T-helper 17 cell (primary cell): ENCODE measurements around the gene SRP9. TPM values are rescaled to one million over a fixed set of nuclear protein-coding genes. Genes with fewer than 3 reads are reported as not detected.

Source experiments
- ATAC-seq: fragments of 150-1000 bp; cut with Tn5 transposase; 2 replicates; pipeline ENCODE4 v1.10.0; 2021; ENCODE audit warnings: mild to moderate bottlenecking, moderate library complexity
- DNase-seq, 3 donors: peaks; one replicate each; pipeline versions ENCODE4 v3.0.0 to v3.0.0-alpha.2; 2020 to 2021
- H3K9me3 ChIP-seq: one replicate; pipeline ENCODE4 v1.7.0; 2013; ENCODE audit warnings: low read length, mild to moderate bottlenecking; ENCODE audit not compliant: control insufficient read depth, poor library complexity, severe bottlenecking
- H3K27ac Mint-ChIP-seq: one replicate; pipeline ENCODE4 v1.8.0; 2022; ENCODE audit warnings: mild to moderate bottlenecking, moderate library complexity, mixed read lengths
- H3K27me3 Mint-ChIP-seq: one replicate; pipeline ENCODE4 v1.8.0; 2022; ENCODE audit warnings: mixed read lengths
- H3K36me3 Mint-ChIP-seq: one replicate; pipeline ENCODE4 v1.8.0; 2022; ENCODE audit warnings: low read depth, mixed read lengths
- H3K4me1 Mint-ChIP-seq: one replicate; pipeline ENCODE4 v1.8.0; 2022; ENCODE audit warnings: mild to moderate bottlenecking, mixed read lengths
- H3K4me3 Mint-ChIP-seq: one replicate; pipeline ENCODE4 v1.8.0; 2022; ENCODE audit warnings: mild to moderate bottlenecking, moderate library complexity, mixed read lengths
- total RNA-seq, 4 donors: library from RNA in 2 of 4; stranded (reverse) in 2 of 4; gene quantifications; one replicate each; pipeline ENCODE4 v1.2.3 and lab custom pipeline; 2022 to 2026

The SRP9 gene
- total RNA-seq, 2 donors from 2014 or later = 85.5 to 87.6 TPM

GRCh38 chr1:225762444-225762843 lies 15.2 kb upstream of the SRP9 start:
- Mint-ChIP-seq H3K4me1 (peaks cover 2% of the 10 kb centered on the region), H3K27me3 (peaks cover 44% of the 10 kb centered on the region), H3K4me3 (no peak overlapping the region), H3K36me3 (no peaks in the 10 kb centered on the region), H3K27ac (no peak overlapping the region)
- ATAC-seq (no peak), DNase-seq (no peak)
- no peaks in the 10 kb centered on the region for H3K9me3 ChIP-seq

GRCh38 chr1:225763716-225764548 lies 13.7 kb upstream of the SRP9 start:
- no peak for ATAC-seq
- Mint-ChIP-seq H3K36me3 (no peaks in the 10 kb centered on the region), H3K27ac (no peak overlapping the region), H3K27me3 (peaks cover 37% of the 10 kb centered on the region), H3K4me3 (no peak overlapping the region), H3K4me1 (peaks cover under 1% of the 10 kb centered on the region)
- DNase-seq = no peak
- H3K9me3 ChIP-seq = no peaks in the 10 kb centered on the region

GRCh38 chr1:225765982-225766674 lies 11.5 kb upstream of the SRP9 start:
- H3K36me3 Mint-ChIP-seq = peaks cover 3% of the 10 kb centered on the region
- H3K4me1 Mint-ChIP-seq = no peaks in the 10 kb centered on the region
- H3K27me3 Mint-ChIP-seq = peaks cover 38% of the 10 kb centered on the region
- no peak for DNase-seq
- H3K4me3 Mint-ChIP-seq = no peak overlapping the region
- ATAC-seq = no peak
- no peak overlapping the region for H3K27ac Mint-ChIP-seq
- H3K9me3 ChIP-seq = no peaks in the 10 kb centered on the region

- DNase-seq = no peak
- Mint-ChIP-seq H3K27ac (no peak overlapping the region), H3K27me3 (peaks cover 29% of the 10 kb centered on the region), H3K4me1 (no peaks in the 10 kb centered on the region), H3K4me3 (no peak overlapping the region), H3K36me3 (peaks cover 3% of the 10 kb centered on the region)
- no peak for ATAC-seq
- H3K9me3 ChIP-seq = no peaks in the 10 kb centered on the region
These were observed 10.5 kb upstream of the SRP9 start for GRCh38 chr1:225766967-225767633.

- Mint-ChIP-seq H3K4me3 (no peak overlapping the region), H3K4me1 (no peaks in the 10 kb centered on the region), H3K27ac (no peak overlapping the region), H3K27me3 (peaks cover 24% of the 10 kb centered on the region), H3K36me3 (peaks cover 3% of the 10 kb centered on the region)
- no peaks in the 10 kb centered on the region for H3K9me3 ChIP-seq
- ATAC-seq (no peak), DNase-seq (no peak)
These were observed 9.7 kb upstream of the SRP9 start for GRCh38 chr1:225767634-225768540.

- peaks cover 6% of the 10 kb centered on the region for H3K4me1 Mint-ChIP-seq
- peaks cover 3% of the 10 kb centered on the region for H3K36me3 Mint-ChIP-seq
- DNase-seq = no peak
- H3K27me3 Mint-ChIP-seq = peaks cover 23% of the 10 kb centered on the region
- H3K27ac Mint-ChIP-seq = peak overlapping the region; percentile 62
- no peak overlapping the region for H3K4me3 Mint-ChIP-seq
- no peak for ATAC-seq
- H3K9me3 ChIP-seq = no peaks in the 10 kb centered on the region
These were observed 8.8 kb upstream of the SRP9 start for GRCh38 chr1:225768662-225769426.

- peak overlapping the region; percentile 62 for H3K27ac Mint-ChIP-seq
- no peak for ATAC-seq
- no peak overlapping the region for H3K4me3 Mint-ChIP-seq
- H3K27me3 Mint-ChIP-seq = peaks cover 15% of the 10 kb centered on the region
- no peak for DNase-seq
- H3K4me1 Mint-ChIP-seq = peaks cover 6% of the 10 kb centered on the region
- no peaks in the 10 kb centered on the region for H3K9me3 ChIP-seq
- H3K36me3 Mint-ChIP-seq = peaks cover 3% of the 10 kb centered on the region
These were observed 7.9 kb upstream of the SRP9 start for GRCh38 chr1:225769687-225770086.

- H3K9me3 ChIP-seq = no peaks in the 10 kb centered on the region
- DNase-seq (no peak), ATAC-seq (no peak)
- Mint-ChIP-seq H3K27me3 (peaks cover 13% of the 10 kb centered on the region), H3K36me3 (peaks cover 3% of the 10 kb centered on the region), H3K27ac (no peak overlapping the region), H3K4me3 (no peak overlapping the region), H3K4me1 (peaks cover 8% of the 10 kb centered on the region)
These were observed 6.9 kb upstream of the SRP9 start for GRCh38 chr1:225770561-225771248.

- H3K4me1 Mint-ChIP-seq = peaks cover 8% of the 10 kb centered on the region
- H3K9me3 ChIP-seq = no peaks in the 10 kb centered on the region
- no peak overlapping the region for H3K4me3 Mint-ChIP-seq
- no peak for DNase-seq
- peaks cover 5% of the 10 kb centered on the region for H3K27me3 Mint-ChIP-seq
- H3K36me3 Mint-ChIP-seq = peaks cover 3% of the 10 kb centered on the region
- no peak for ATAC-seq
- no peak overlapping the region for H3K27ac Mint-ChIP-seq
These were observed 5.8 kb upstream of the SRP9 start for GRCh38 chr1:225771661-225772322.

- ATAC-seq (no peak), DNase-seq (no peak)
- no peaks in the 10 kb centered on the region for H3K9me3 ChIP-seq
- Mint-ChIP-seq H3K27me3 (peaks cover 5% of the 10 kb centered on the region), H3K36me3 (peaks cover 3% of the 10 kb centered on the region), H3K27ac (no peak overlapping the region), H3K4me1 (peaks cover 8% of the 10 kb centered on the region), H3K4me3 (no peak overlapping the region)
These were observed 5.3 kb upstream of the SRP9 start for GRCh38 chr1:225772323-225772768.

- ATAC-seq (no peak), DNase-seq (no peak)
- H3K36me3 Mint-ChIP-seq = peaks cover 3% of the 10 kb centered on the region
- peaks cover 5% of the 10 kb centered on the region for H3K27me3 Mint-ChIP-seq
- peak overlapping the region; percentile 76 for H3K27ac Mint-ChIP-seq
- no peak overlapping the region for H3K4me3 Mint-ChIP-seq
- H3K9me3 ChIP-seq = no peaks in the 10 kb centered on the region
- peaks cover 8% of the 10 kb centered on the region for H3K4me1 Mint-ChIP-seq
These were observed 4.8 kb upstream of the SRP9 start for GRCh38 chr1:225772848-225773247.
